GM12891 (cell line): ENCODE results near the gene TAF11L3.
"Not testable (repeated sequence)": the region's sequence is repeated elsewhere in the genome, so short reads cannot be mapped to it uniquely, and the experiment has no call there.

Source experiments
- POLR2A ChIP-seq: IDR thresholded peaks from 2 replicates; pipeline ENCODE4 v1.6.1; 2011; ENCODE audit warnings: low read depth, low read length, control low read depth
- POLR2AphosphoS5 ChIP-seq: IDR thresholded peaks from 2 replicates; pipeline ENCODE4 v1.6.1; 2011; ENCODE audit warnings: low read depth, low read length, control low read depth

- not testable (repeated sequence) for TF ChIP-seq POLR2A, POLR2AphosphoS5
Measured at GRCh38 chr5:17519508-17519907, 1.3 kb downstream of the TAF11L3 start.
